Measurements from ENCODE around the gene URI1. TPM values are rescaled to one million over a fixed set of nuclear protein-coding genes. Genes with fewer than 3 reads are reported as not detected.

URI1 gene
- total RNA-seq, 4 donors from 2014 or later: 52.2 to 63.2 (median 58.6) TPM

- TF ChIP-seq, protein P1, sequence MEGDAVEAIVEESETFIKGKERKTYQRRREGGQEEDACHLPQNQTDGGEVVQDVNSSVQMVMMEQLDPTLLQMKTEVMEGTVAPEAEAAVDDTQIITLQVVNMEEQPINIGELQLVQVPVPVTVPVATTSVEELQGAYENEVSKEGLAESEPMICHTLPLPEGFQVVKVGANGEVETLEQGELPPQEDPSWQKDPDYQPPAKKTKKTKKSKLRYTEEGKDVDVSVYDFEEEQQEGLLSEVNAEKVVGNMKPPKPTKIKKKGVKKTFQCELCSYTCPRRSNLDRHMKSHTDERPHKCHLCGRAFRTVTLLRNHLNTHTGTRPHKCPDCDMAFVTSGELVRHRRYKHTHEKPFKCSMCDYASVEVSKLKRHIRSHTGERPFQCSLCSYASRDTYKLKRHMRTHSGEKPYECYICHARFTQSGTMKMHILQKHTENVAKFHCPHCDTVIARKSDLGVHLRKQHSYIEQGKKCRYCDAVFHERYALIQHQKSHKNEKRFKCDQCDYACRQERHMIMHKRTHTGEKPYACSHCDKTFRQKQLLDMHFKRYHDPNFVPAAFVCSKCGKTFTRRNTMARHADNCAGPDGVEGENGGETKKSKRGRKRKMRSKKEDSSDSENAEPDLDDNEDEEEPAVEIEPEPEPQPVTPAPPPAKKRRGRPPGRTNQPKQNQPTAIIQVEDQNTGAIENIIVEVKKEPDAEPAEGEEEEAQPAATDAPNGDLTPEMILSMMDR (IDR thresholded peaks at IDR 0.05): no peak
- ATAC-seq (ENCODE audit: low FRiP score): no peak
These were observed 29.6 kb downstream of the URI1 start for GRCh38 chr19:29971648-29972047.

DNA sequence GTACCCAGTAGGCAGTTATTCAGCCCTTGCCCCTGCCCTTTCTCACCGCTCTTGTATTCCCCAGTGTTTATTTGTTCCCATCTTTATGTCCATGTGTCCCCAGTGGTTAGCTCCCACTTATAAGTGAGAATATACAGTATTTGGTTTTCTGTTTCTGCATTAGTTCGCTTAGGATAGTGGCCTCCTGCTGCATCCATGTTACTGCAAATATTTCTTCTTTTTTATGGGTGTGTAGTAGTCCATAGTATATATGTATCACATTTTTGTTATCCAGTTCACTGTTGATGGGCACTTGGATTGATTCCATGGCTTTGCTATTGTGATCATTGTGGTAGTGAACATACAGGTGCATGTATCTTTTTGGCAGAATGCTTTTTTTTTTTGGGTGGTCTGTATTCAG is 32.7 kb downstream of the URI1 start:
- no peak for DNase-seq (ENCODE audit: low spot score)
- TF ChIP-seq, protein P1 (IDR thresholded peaks at IDR 0.05): no peak
- ATAC-seq (ENCODE audit: low FRiP score): no peak

More at GRCh38 chr19:29971648-29972047, 29.6 kb downstream of the URI1 start:
- no peak for DNase-seq (ENCODE audit: low spot score)

DNA sequence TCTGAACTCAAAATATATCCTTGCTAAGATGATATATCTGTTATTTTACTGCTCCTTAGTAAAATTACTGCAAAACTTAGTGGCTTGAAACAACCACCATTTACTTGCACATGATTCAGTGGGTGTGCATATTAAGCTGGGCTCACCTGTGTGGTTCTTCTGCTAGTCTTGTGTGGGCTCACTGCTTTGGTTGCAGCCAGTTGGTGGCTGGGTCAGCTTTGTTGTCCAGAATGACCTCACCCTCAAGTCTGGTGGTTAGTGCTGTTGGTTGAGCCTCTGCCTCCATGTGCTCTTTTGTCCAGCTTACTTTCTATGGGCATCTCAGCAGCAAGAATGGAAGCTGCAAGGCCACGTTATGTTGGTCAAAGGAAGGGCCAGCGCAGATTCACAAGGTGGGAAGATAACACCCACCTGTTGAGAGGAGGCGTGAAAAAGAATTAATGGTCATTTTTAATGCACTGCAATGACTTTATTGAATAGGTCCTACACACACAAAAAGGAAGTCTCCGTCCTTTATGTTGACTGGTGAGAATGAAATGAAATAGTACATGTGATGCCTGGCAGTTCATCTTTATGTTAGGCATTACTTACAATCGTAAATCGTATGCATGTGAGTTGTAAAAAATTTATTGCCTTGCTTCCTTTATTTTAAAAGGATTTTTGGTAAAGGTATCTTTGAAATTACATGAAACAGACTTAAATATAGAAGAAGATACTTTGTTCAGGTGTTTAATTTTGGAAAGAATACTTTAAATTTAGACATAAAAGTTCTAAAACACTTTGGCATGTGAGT is 34.3 kb downstream of the URI1 start:
- ATAC-seq (ENCODE audit: low FRiP score) (no peak), DNase-seq (ENCODE audit: low spot score) (no peak)
- TF ChIP-seq, protein P1 (IDR thresholded peaks at IDR 0.05): no peak

DNA sequence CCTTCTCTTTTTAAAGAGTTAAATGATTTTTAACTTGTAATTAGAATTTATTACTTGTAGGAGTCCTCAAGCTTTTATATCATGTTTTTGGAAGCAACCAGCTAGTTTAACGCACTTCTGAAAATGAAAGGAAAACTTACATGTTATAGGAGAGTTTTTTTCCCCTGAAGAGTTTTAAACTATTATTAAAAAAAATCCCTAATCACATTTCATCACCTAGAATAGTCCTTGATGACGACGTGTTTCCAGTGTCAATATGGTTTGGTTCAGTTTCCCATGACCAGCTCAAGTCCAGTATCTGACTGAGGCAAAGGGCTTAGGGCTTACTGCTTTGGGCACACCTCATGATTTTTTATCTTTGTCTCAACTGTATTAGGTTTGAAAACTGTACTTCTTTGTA is 36.0 kb downstream of the URI1 start:
- TF ChIP-seq, protein P1 (IDR thresholded peaks at IDR 0.05): no peak
- DNase-seq (ENCODE audit: low spot score) (no peak), ATAC-seq (ENCODE audit: low FRiP score) (no peak)

DNA sequence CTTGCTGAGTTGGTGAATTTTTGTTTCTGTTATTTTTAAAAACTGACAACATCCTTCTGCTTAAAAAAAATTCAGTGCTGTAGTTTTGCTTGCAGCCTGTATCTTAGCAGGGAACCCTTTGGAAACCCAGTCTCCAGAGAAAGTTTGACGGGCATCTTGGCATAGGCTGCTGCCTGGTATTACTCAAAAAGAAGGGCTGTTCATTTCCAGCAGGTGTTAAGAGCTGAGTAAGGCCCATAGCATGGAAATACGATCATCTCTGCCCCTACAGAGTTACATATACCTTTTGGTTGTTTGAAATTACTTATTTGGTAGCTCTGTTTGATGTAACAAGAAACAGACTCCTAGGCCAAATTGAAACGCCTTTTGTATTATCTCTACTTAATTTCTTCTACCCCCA is 41.5 kb downstream of the URI1 start:
- DNase-seq (ENCODE audit: low spot score): no peak
- TF ChIP-seq, protein P1 (IDR thresholded peaks at IDR 0.05): no peak
- ATAC-seq (ENCODE audit: low FRiP score): no peak

GRCh38 chr19:29985196-29985595 is 43.2 kb downstream of the URI1 start:
- no peak for ATAC-seq (ENCODE audit: low FRiP score)
- DNase-seq (ENCODE audit: low spot score): no peak
- TF ChIP-seq, protein P1 (IDR thresholded peaks at IDR 0.05): no peak

- ATAC-seq (ENCODE audit: low FRiP score) (no peak), DNase-seq (ENCODE audit: low spot score) (no peak)
- TF ChIP-seq, protein P1 (IDR thresholded peaks at IDR 0.05): no peak
These were observed 46.3 kb downstream of the URI1 start for GRCh38 chr19:29988351-29988750.

Data from omental fat pad (tissue), 4 donors.